HepG2 (cell line): ENCODE data around the gene PSMB3.

Experiments used
- CTCF ChIP-seq: sonication (generic); formaldehyde crosslinking; IDR thresholded peaks from 2 replicates; pipeline ENCODE4 v1.5.0; 2020; ENCODE audit warnings: mild to moderate bottlenecking, missing genetic modification reagents, moderate library complexity
- HNF4G ChIP-seq, 2 experiments: sonication (generic) in 1 of 2; formaldehyde crosslinking in 1 of 2; IDR thresholded peaks; 2 replicates each; pipeline versions ENCODE4 v1.4.0 to v1.6.1; 2011 to 2020; ENCODE audit warnings: borderline replicate concordance in 2 of 2, low read depth in 2 of 2, mild to moderate bottlenecking in 2 of 2, low read length in 1 of 2, missing genetic modification reagents in 1 of 2, moderate library complexity in 1 of 2
- HOXA7 ChIP-seq: sonication (generic); formaldehyde crosslinking; IDR thresholded peaks from 2 replicates; pipeline ENCODE4 v1.8.1; 2022; ENCODE audit warnings: mild to moderate bottlenecking, missing genetic modification reagents, moderate library complexity
- MEF2D ChIP-seq: sonication (generic); formaldehyde crosslinking; IDR thresholded peaks from 2 replicates; pipeline ENCODE4 v1.5.1; 2020; ENCODE audit warnings: mild to moderate bottlenecking, missing genetic modification reagents
- PRDM15 ChIP-seq: sonication (generic); formaldehyde crosslinking; IDR thresholded peaks from 2 replicates; pipeline ENCODE4 v1.4.0; 2020; ENCODE audit warnings: missing genetic modification reagents
- SETDB1 ChIP-seq: sonication (generic); formaldehyde crosslinking; IDR thresholded peaks from 2 replicates; pipeline ENCODE4 v1.5.1; 2020; ENCODE audit warnings: missing genetic modification reagents, mild to moderate bottlenecking, borderline replicate concordance
- USF2 ChIP-seq, 2 experiments: sonication (generic) in 1 of 2; formaldehyde crosslinking in 1 of 2; IDR thresholded peaks; 2 replicates each; pipeline versions ENCODE4 v1.5.1 to v1.6.1; 2011 to 2020; ENCODE audit warnings: borderline replicate concordance in 1 of 2, low read depth in 1 of 2, low read length in 1 of 2, mild to moderate bottlenecking in 1 of 2, missing genetic modification reagents in 1 of 2, moderate library complexity in 1 of 2
- TF ChIP-seq, protein P1 (sequence below): sonication (generic); formaldehyde crosslinking; IDR thresholded peaks from 2 replicates; pipeline ENCODE4 v1.4.0; 2020; ENCODE audit warnings: missing genetic modification reagents
- TF ChIP-seq, protein P2 (sequence below): sonication (generic); formaldehyde crosslinking; IDR thresholded peaks from 2 replicates; pipeline ENCODE4 v1.4.0; 2020; ENCODE audit warnings: missing genetic modification reagents

- no peak for TF ChIP-seq SETDB1
- no peak for TF ChIP-seq USF2 (IDR thresholded peaks at IDR 0.05; ENCODE audit: low read depth, low read length)
- no peak for TF ChIP-seq USF2 (CRISPR knock-in tag; IDR thresholded peaks at IDR 0.05; ENCODE audit: borderline replicate concordance)
- TF ChIP-seq, protein P1, sequence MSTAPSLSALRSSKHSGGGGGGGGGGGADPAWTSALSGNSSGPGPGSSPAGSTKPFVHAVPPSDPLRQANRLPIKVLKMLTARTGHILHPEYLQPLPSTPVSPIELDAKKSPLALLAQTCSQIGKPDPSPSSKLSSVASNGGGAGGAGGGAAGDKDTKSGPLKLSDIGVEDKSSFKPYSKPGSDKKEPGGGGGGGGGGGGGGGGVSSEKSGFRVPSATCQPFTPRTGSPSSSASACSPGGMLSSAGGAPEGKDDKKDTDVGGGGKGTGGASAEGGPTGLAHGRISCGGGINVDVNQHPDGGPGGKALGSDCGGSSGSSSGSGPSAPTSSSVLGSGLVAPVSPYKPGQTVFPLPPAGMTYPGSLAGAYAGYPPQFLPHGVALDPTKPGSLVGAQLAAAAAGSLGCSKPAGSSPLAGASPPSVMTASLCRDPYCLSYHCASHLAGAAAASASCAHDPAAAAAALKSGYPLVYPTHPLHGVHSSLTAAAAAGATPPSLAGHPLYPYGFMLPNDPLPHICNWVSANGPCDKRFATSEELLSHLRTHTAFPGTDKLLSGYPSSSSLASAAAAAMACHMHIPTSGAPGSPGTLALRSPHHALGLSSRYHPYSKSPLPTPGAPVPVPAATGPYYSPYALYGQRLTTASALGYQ (CRISPR knock-in tag), result no peak
- TF ChIP-seq, protein P2, sequence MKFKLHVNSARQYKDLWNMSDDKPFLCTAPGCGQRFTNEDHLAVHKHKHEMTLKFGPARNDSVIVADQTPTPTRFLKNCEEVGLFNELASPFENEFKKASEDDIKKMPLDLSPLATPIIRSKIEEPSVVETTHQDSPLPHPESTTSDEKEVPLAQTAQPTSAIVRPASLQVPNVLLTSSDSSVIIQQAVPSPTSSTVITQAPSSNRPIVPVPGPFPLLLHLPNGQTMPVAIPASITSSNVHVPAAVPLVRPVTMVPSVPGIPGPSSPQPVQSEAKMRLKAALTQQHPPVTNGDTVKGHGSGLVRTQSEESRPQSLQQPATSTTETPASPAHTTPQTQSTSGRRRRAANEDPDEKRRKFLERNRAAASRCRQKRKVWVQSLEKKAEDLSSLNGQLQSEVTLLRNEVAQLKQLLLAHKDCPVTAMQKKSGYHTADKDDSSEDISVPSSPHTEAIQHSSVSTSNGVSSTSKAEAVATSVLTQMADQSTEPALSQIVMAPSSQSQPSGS (CRISPR knock-in tag), result no peak
- TF ChIP-seq HNF4G (IDR thresholded peaks at IDR 0.05; ENCODE audit: borderline replicate concordance, low read depth, low read length), result no peak
- no peak for TF ChIP-seq HNF4G (CRISPR knock-in tag; IDR thresholded peaks at IDR 0.05; ENCODE audit: borderline replicate concordance, low read depth)
- TF ChIP-seq MEF2D (CRISPR knock-in tag), result no peak
- no peak for TF ChIP-seq PRDM15 (CRISPR knock-in tag)
- no peak for TF ChIP-seq HOXA7 (CRISPR knock-in tag)
- no peak for TF ChIP-seq CTCF (CRISPR knock-in tag)
These were observed 36.6 kb downstream of the PSMB3 start for GRCh38 chr17:38789185-38789584.
